H9 (cell line): ENCODE results near the gene HS6ST2. TPM values are rescaled to one million over a fixed set of nuclear protein-coding genes. Genes with fewer than 3 reads are reported as not detected.

Experiments
- DNase-seq: peaks from one replicate; pipeline ENCODE4 v3.0.0-alpha.2; 2017
- H2AFZ ChIP-seq: one replicate; pipeline ENCODE4 v1.6.1; 2013; ENCODE audit warnings: mild to moderate bottlenecking, low read length, control low read depth, moderate library complexity
- H2AK5ac ChIP-seq: 2 replicates; pipeline ENCODE4 v1.6.1; 2013; ENCODE audit warnings: low read length, control low read depth, mixed read lengths; ENCODE audit not compliant: insufficient read length
- H2BK120ac ChIP-seq: one replicate; pipeline ENCODE4 v1.6.1; 2013; ENCODE audit warnings: low read depth, mild to moderate bottlenecking, low read length, control low read depth, inconsistent platforms; ENCODE audit not compliant: poor library complexity, severe bottlenecking
- H2BK12ac ChIP-seq: 2 replicates; pipeline ENCODE4 v1.6.1; 2013; ENCODE audit warnings: low read length, control low read depth, mixed read lengths, low read depth; ENCODE audit not compliant: insufficient read length
- H2BK15ac ChIP-seq: 2 replicates; pipeline ENCODE4 v1.6.1; 2013; ENCODE audit warnings: low read depth, low read length, control low read depth
- H2BK20ac ChIP-seq: one replicate; pipeline ENCODE4 v1.6.1; 2013; ENCODE audit warnings: low read depth, mild to moderate bottlenecking, low read length, control low read depth, inconsistent platforms; ENCODE audit not compliant: poor library complexity, severe bottlenecking
- H2BK5ac ChIP-seq: 2 replicates; pipeline ENCODE4 v1.6.1; 2013; ENCODE audit warnings: low read length, control low read depth, mixed read lengths; ENCODE audit not compliant: insufficient read length
- H3K14ac ChIP-seq: 2 replicates; pipeline ENCODE4 v1.6.1; 2013; ENCODE audit warnings: low read length, control low read depth; ENCODE audit not compliant: insufficient read depth
- H3K18ac ChIP-seq: 2 replicates; pipeline ENCODE4 v1.6.1; 2013; ENCODE audit warnings: low read depth, mild to moderate bottlenecking, mixed read lengths, low read length, control low read depth; ENCODE audit not compliant: insufficient read length
- H3K23ac ChIP-seq: 2 replicates; pipeline ENCODE4 v1.6.1; 2013; ENCODE audit warnings: low read length, control low read depth, mixed read lengths, low read depth; ENCODE audit not compliant: insufficient read length
- H3K23me2 ChIP-seq: 2 replicates; pipeline ENCODE4 v1.6.1; 2013; ENCODE audit warnings: low read depth, mild to moderate bottlenecking, mixed read lengths, low read length, control low read depth; ENCODE audit not compliant: insufficient read length, poor library complexity, severe bottlenecking
- H3K27ac ChIP-seq: 2 replicates; pipeline ENCODE4 v1.5.1; 2013; ENCODE audit warnings: low read length, control low read depth, mixed read lengths, low read depth; ENCODE audit not compliant: insufficient read length
- H3K27me3 ChIP-seq: 2 replicates; pipeline ENCODE4 v1.6.1; 2013; ENCODE audit warnings: low read length, control low read depth, inconsistent platforms; ENCODE audit not compliant: insufficient read depth
- H3K4ac ChIP-seq: 2 replicates; pipeline ENCODE4 v1.6.1; 2013; ENCODE audit warnings: low read depth, mild to moderate bottlenecking, control low read depth, inconsistent platforms, low read length, moderate library complexity
- H3K4me1 ChIP-seq: 2 replicates; pipeline ENCODE4 v1.6.1; 2013; ENCODE audit warnings: low read length, control low read depth, inconsistent platforms; ENCODE audit not compliant: insufficient read depth
- H3K4me2 ChIP-seq: 2 replicates; pipeline ENCODE4 v1.6.1; 2013; ENCODE audit warnings: low read length, control low read depth, mixed read lengths; ENCODE audit not compliant: insufficient read length, insufficient read depth
- H3K56ac ChIP-seq: 2 replicates; pipeline ENCODE4 v1.6.1; 2013; ENCODE audit warnings: low read depth, mild to moderate bottlenecking, mixed read lengths, low read length, control low read depth; ENCODE audit not compliant: insufficient read length
- H3K79me1 ChIP-seq: 2 replicates; pipeline ENCODE4 v1.6.1; 2013; ENCODE audit warnings: low read depth, mild to moderate bottlenecking, moderate library complexity, low read length, control low read depth, inconsistent platforms; ENCODE audit not compliant: insufficient read depth, poor library complexity, severe bottlenecking
- H3K79me2 ChIP-seq: 2 replicates; pipeline ENCODE4 v1.6.1; 2013; ENCODE audit warnings: low read length, control low read depth, inconsistent platforms; ENCODE audit not compliant: insufficient read depth
- H3K9ac ChIP-seq: 2 replicates; pipeline ENCODE4 v1.6.1; 2013; ENCODE audit warnings: low read length, control low read depth, mixed read lengths; ENCODE audit not compliant: insufficient read length; ENCODE audit errors: extremely low read depth
- H3K9me3 ChIP-seq: one replicate; pipeline ENCODE4 v1.6.1; 2013; ENCODE audit warnings: low read depth, low read length, inconsistent platforms; ENCODE audit not compliant: control insufficient read depth
- H3T11ph ChIP-seq: one replicate; pipeline ENCODE4 v1.6.1; 2013; ENCODE audit warnings: mild to moderate bottlenecking, low read length, control low read depth, inconsistent platforms
- H4K20me1 ChIP-seq: one replicate; pipeline ENCODE4 v1.6.1; 2013; ENCODE audit not compliant: control insufficient read depth, insufficient read length, insufficient read depth
- H4K5ac ChIP-seq: 2 replicates; pipeline ENCODE4 v1.6.1; 2013; ENCODE audit warnings: low read depth, mild to moderate bottlenecking, mixed read lengths, low read length, control low read depth; ENCODE audit not compliant: insufficient read length
- H4K8ac ChIP-seq: replicated peaks from 2 replicates; pipeline ENCODE4 v1.6.1; 2013; ENCODE audit warnings: low read length, control low read depth, mixed read lengths, low read depth; ENCODE audit not compliant: insufficient read length
- H4K91ac ChIP-seq: 2 replicates; pipeline ENCODE4 v1.6.1; 2013; ENCODE audit warnings: low read depth, mild to moderate bottlenecking, moderate library complexity, mixed read lengths, low read length, control low read depth; ENCODE audit not compliant: insufficient read length
- H3K27ac Mint-ChIP-seq, 3 experiments: 2 replicates in 2 of 3; 3 replicates in 1 of 3; pipeline ENCODE4 v1.8.0; 2020 to 2021; ENCODE audit warnings: mixed read lengths in 3 of 3, mild to moderate bottlenecking in 1 of 3, moderate library complexity in 1 of 3
- H3K27me3 Mint-ChIP-seq: 2 replicates; pipeline ENCODE4 v1.8.0; 2021; ENCODE audit warnings: low read depth, mild to moderate bottlenecking, moderate library complexity, mixed read lengths
- H3K36me3 Mint-ChIP-seq, 3 experiments: 2 replicates in 2 of 3; 3 replicates in 1 of 3; pipeline ENCODE4 v1.8.0; 2020 to 2021; ENCODE audit warnings: low read depth in 3 of 3, mixed read lengths in 3 of 3; ENCODE audit not compliant: insufficient read depth in 1 of 3
- H3K4me1 Mint-ChIP-seq, 2 experiments: 2 replicates each; pipeline ENCODE4 v1.8.0; 2020; ENCODE audit warnings: mixed read lengths in 2 of 2
- H3K4me3 Mint-ChIP-seq, 2 experiments: 2 replicates in 1 of 2; 3 replicates in 1 of 2; pipeline ENCODE4 v1.8.0; 2020 to 2021; ENCODE audit warnings: mild to moderate bottlenecking in 2 of 2, mixed read lengths in 2 of 2, moderate library complexity in 1 of 2
- H3K9me3 Mint-ChIP-seq, 2 experiments: 2 replicates in 1 of 2; 3 replicates in 1 of 2; pipeline ENCODE4 v1.8.0; 2020; ENCODE audit warnings: mild to moderate bottlenecking in 2 of 2, mixed read lengths in 2 of 2, moderate library complexity in 1 of 2
- total RNA-seq: library from RNA; stranded (reverse); gene quantifications from 2 replicates; pipeline ENCODE4 v1.2.1, GENCODE V29; 2021
- TF ChIP-seq, protein P1 (sequence below): fragments of 200-600 bp; sonication (generic); conservative IDR thresholded peaks from 3 replicates; pipeline ENCODE4 v1.8.0; 2021; ENCODE audit warnings: antibody characterized with exemption, mild to moderate bottlenecking

The HS6ST2 gene
- total RNA-seq, 1 experiment from 2014 or later: 4.8 TPM

DNA sequence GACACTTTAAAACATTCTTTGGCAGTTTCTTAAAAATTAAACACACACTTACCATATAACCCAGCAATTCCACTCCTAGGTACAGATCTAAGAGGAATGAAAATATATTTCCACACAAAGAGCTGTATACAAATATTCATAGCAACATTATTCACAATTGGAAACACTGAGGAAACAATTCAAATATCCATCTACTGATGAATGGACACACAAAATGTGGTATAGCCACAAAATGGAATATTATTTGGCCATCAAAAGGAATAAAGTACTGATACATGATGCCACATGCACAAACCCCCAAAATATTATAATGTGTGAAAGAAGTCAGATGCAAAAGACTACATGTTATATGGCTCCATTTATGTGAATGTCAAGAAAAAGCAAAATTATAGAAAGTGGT is 70.9 kb downstream of the HS6ST2 start:
- Histone ChIP-seq H2BK15ac (no peak overlapping the region), H3K4me1 (no peaks in the 10 kb centered on the region), H3T11ph (no peak overlapping the region), H2BK5ac (no peak overlapping the region), H3K4me2 (no peak overlapping the region), H2AK5ac (no peak overlapping the region), H3K23me2 (no peaks in the 10 kb centered on the region), H3K79me2 (no peaks in the 10 kb centered on the region), H4K91ac (no peak overlapping the region), H4K8ac (no peak overlapping the region), H3K23ac (no peak overlapping the region), H2BK20ac (no peak overlapping the region), H4K5ac (no peak overlapping the region), H3K9me3 (no peaks in the 10 kb centered on the region), H3K4ac (no peak overlapping the region), H2AFZ (no peak overlapping the region), H3K27me3 (no peaks in the 10 kb centered on the region), H2BK12ac (no peak overlapping the region), H3K79me1 (no peaks in the 10 kb centered on the region), H3K9ac (no peak overlapping the region), H3K27ac (no peak overlapping the region), H3K14ac (no peak overlapping the region), H3K18ac (no peak overlapping the region), H2BK120ac (no peak overlapping the region), H4K20me1 (no peaks in the 10 kb centered on the region), H3K56ac (no peak overlapping the region)
- Mint-ChIP-seq H3K27me3 (peaks cover 1% of the 10 kb centered on the region; the same call in 1 of the 2 replicates), H3K9me3 (peaks cover 4 to 7% of the 10 kb centered on the region in 2 experiments; a peak in 3 of 5 replicates), H3K4me1 (no peaks in the 10 kb centered on the region), H3K36me3 (peaks cover 2 to 22% (median 2%) of the 10 kb centered on the region in 3 experiments; a peak in 6 of 7 replicates), H3K27ac (no peak overlapping the region; a peak in 1 of 7 replicates), H3K4me3 (no peak overlapping the region)
- DNase-seq: no peak
- TF ChIP-seq, protein P1, sequence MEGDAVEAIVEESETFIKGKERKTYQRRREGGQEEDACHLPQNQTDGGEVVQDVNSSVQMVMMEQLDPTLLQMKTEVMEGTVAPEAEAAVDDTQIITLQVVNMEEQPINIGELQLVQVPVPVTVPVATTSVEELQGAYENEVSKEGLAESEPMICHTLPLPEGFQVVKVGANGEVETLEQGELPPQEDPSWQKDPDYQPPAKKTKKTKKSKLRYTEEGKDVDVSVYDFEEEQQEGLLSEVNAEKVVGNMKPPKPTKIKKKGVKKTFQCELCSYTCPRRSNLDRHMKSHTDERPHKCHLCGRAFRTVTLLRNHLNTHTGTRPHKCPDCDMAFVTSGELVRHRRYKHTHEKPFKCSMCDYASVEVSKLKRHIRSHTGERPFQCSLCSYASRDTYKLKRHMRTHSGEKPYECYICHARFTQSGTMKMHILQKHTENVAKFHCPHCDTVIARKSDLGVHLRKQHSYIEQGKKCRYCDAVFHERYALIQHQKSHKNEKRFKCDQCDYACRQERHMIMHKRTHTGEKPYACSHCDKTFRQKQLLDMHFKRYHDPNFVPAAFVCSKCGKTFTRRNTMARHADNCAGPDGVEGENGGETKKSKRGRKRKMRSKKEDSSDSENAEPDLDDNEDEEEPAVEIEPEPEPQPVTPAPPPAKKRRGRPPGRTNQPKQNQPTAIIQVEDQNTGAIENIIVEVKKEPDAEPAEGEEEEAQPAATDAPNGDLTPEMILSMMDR: no peak
